Measurements from ENCODE around the gene DIP2A. TPM values are rescaled to one million over a fixed set of nuclear protein-coding genes. Genes with fewer than 3 reads are reported as not detected.

The DIP2A gene
- total RNA-seq, 1 experiment from 2014 or later, result 22.9 TPM

GRCh38 chr21:46542588-46543124, 84.0 kb downstream of the DIP2A start:
- no peak for DNase-seq (ENCODE audit: low read depth, low spot score)
- Histone ChIP-seq H3K27ac (ENCODE audit: low read length) (no peak overlapping the region), H3K36me3 (ENCODE audit: control insufficient read depth, insufficient read depth, low read length) (no peaks in the 10 kb centered on the region; the same call in 1 of the 2 replicates), H3K4me3 (ENCODE audit: low read depth in 2 of 2, low read length in 2 of 2) (no peak overlapping the region), H3K9me3 (ENCODE audit: control insufficient read depth, insufficient read depth, low read depth, low read length) (no peaks in the 10 kb centered on the region), H3K27me3 (ENCODE audit: control insufficient read depth, insufficient read depth, low read length) (no peaks in the 10 kb centered on the region), H3K4me1 (ENCODE audit: control insufficient read depth, insufficient read depth, low read length) (no peaks in the 10 kb centered on the region)
- intact Hi-C loops (cut with micrococcal nuclease; ENCODE audit: unreplicated experiment), result no loop called here
- TF ChIP-seq SIN3A (IDR thresholded peaks at IDR 0.05; ENCODE audit: borderline replicate concordance, insufficient read depth, low read depth, low read length), result no peak
- no peak for TF ChIP-seq REST (IDR thresholded peaks at IDR 0.05; ENCODE audit: insufficient read depth in 1 of 2, low read depth in 2 of 2, low read length in 1 of 2)
- TF ChIP-seq POLR2AphosphoS5 (IDR thresholded peaks at IDR 0.05; ENCODE audit: low read depth, low read length), result no peak
- no peak for TF ChIP-seq CTCF (IDR thresholded peaks at IDR 0.05)
- TF ChIP-seq TCF7L2 (IDR thresholded peaks at IDR 0.05; ENCODE audit: low read depth, low read length), result no peak
- in situ Hi-C loops (cut with HindIII; ENCODE audit: low pct_unique_long_range_greater_than_20kb, low sequenced_read_pairs), result no loop called here
- ChIA-PET POLR2A (no interaction called here), CTCF (no interaction called here)
- ATAC-seq, result no peak
- BruUV-seq (replicated peaks), result no TSS peak

- H3K27me3 ChIP-seq (ENCODE audit: control insufficient read depth, insufficient read depth, low read length), result no peaks in the 10 kb centered on the region
- BruUV-seq (replicated peaks), result no TSS peak
- H3K36me3 ChIP-seq (ENCODE audit: control insufficient read depth, insufficient read depth, low read length), result no peaks in the 10 kb centered on the region; the same call in 1 of the 2 replicates
- ChIA-PET POLR2A (no interaction called here), CTCF (no interaction called here)
- ATAC-seq (no peak), DNase-seq (ENCODE audit: low read depth, low spot score) (no peak)
- no peaks in the 10 kb centered on the region for H3K9me3 ChIP-seq (ENCODE audit: control insufficient read depth, insufficient read depth, low read depth, low read length)
- in situ Hi-C loops (cut with HindIII; ENCODE audit: low pct_unique_long_range_greater_than_20kb, low sequenced_read_pairs), result no loop called here
- TF ChIP-seq TCF7L2 (IDR thresholded peaks at IDR 0.05; ENCODE audit: low read depth, low read length), result no peak
- no peak for TF ChIP-seq SIN3A (IDR thresholded peaks at IDR 0.05; ENCODE audit: borderline replicate concordance, insufficient read depth, low read depth, low read length)
- no peak overlapping the region for H3K27ac ChIP-seq (ENCODE audit: low read length)
- no peaks in the 10 kb centered on the region for H3K4me1 ChIP-seq (ENCODE audit: control insufficient read depth, insufficient read depth, low read length)
- H3K4me3 ChIP-seq (ENCODE audit: low read depth in 2 of 2, low read length in 2 of 2), result no peak overlapping the region
- intact Hi-C loops (cut with micrococcal nuclease; ENCODE audit: unreplicated experiment), result no loop called here
Measured at GRCh38 chr21:46543306-46543705, 84.6 kb downstream of the DIP2A start.

- POLR2A ChIA-PET, result no interaction called here
- H3K4me3 ChIP-seq (ENCODE audit: low read depth in 2 of 2, low read length in 2 of 2), result no peak overlapping the region
- CTCF ChIA-PET, result no interaction called here
- intact Hi-C loops (cut with micrococcal nuclease; ENCODE audit: unreplicated experiment), result no loop called here
- in situ Hi-C loops (cut with HindIII; ENCODE audit: low pct_unique_long_range_greater_than_20kb, low sequenced_read_pairs), result no loop called here
- DNase-seq (ENCODE audit: low read depth, low spot score) (no peak), ATAC-seq (no peak)
- H3K27ac ChIP-seq (ENCODE audit: low read length), result no peak overlapping the region
- H3K9me3 ChIP-seq (ENCODE audit: control insufficient read depth, insufficient read depth, low read depth, low read length), result no peaks in the 10 kb centered on the region
- no peaks in the 10 kb centered on the region; the same call in 1 of the 2 replicates for H3K36me3 ChIP-seq (ENCODE audit: control insufficient read depth, insufficient read depth, low read length)
- TF ChIP-seq TCF7L2 (IDR thresholded peaks at IDR 0.05; ENCODE audit: low read depth, low read length) (no peak), REST (IDR thresholded peaks at IDR 0.05; ENCODE audit: insufficient read depth in 1 of 2, low read depth in 2 of 2, low read length in 1 of 2) (no peak), CTCF (IDR thresholded peaks at IDR 0.05) (no peak), POLR2AphosphoS5 (IDR thresholded peaks at IDR 0.05; ENCODE audit: low read depth, low read length) (no peak), SIN3A (IDR thresholded peaks at IDR 0.05; ENCODE audit: borderline replicate concordance, insufficient read depth, low read depth, low read length) (no peak)
- no peaks in the 10 kb centered on the region for H3K27me3 ChIP-seq (ENCODE audit: control insufficient read depth, insufficient read depth, low read length)
- no peaks in the 10 kb centered on the region for H3K4me1 ChIP-seq (ENCODE audit: control insufficient read depth, insufficient read depth, low read length)
- no TSS peak for BruUV-seq (replicated peaks)
Measured at GRCh38 chr21:46544003-46544402, 85.3 kb downstream of the DIP2A start.
